Transverse colon (tissue), 4 donors: ENCODE results near the gene DDX39B.

Experiments used
- POLR2A ChIP-seq: fragments of 450-650 bp; IDR thresholded peaks from one replicate; pipeline ENCODE4 v1.6.1; 2016; ENCODE audit warnings: antibody characterized with exemption, mild to moderate bottlenecking, moderate library complexity
- POLR2AphosphoS5 ChIP-seq, 3 donors: sonication (generic); formaldehyde crosslinking; IDR thresholded peaks; one replicate each; pipeline ENCODE4 v1.6.1; 2016; ENCODE audit warnings: antibody characterized with exemption in 3 of 3
- TF ChIP-seq, protein P1 (sequence below), 5 experiments: fragments of 200-600 bp in 3 of 5; fragments of 450-650 bp in 2 of 5; sonication (generic) in 3 of 5; IDR thresholded peaks; 1 replicate in 2 of 5; 2 replicates in 3 of 5; pipeline ENCODE4 v1.5.1; 2016 to 2017; ENCODE audit warnings: antibody characterized with exemption in 5 of 5, inconsistent platforms in 3 of 5, mild to moderate bottlenecking in 2 of 5, moderate library complexity in 1 of 5

DNA sequence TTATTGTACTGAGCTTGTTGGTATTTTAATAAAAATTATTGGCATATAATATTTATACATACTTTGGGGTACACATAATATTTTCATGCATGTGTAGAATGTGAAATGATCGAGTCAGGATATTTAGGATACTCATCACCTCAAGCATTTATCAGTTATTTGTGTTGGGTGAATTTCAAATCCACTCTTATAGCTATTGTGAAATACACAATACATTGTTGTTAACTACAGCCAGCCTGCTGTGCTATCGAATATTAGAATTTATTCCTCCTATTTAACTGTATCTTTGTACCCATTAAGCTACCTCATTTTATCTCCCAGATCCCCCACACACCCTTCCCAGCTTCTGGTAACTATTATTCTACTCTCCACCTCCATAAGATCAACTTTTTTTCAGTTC lies 58.4 kb downstream of the DDX39B start:
- TF ChIP-seq, protein P1, sequence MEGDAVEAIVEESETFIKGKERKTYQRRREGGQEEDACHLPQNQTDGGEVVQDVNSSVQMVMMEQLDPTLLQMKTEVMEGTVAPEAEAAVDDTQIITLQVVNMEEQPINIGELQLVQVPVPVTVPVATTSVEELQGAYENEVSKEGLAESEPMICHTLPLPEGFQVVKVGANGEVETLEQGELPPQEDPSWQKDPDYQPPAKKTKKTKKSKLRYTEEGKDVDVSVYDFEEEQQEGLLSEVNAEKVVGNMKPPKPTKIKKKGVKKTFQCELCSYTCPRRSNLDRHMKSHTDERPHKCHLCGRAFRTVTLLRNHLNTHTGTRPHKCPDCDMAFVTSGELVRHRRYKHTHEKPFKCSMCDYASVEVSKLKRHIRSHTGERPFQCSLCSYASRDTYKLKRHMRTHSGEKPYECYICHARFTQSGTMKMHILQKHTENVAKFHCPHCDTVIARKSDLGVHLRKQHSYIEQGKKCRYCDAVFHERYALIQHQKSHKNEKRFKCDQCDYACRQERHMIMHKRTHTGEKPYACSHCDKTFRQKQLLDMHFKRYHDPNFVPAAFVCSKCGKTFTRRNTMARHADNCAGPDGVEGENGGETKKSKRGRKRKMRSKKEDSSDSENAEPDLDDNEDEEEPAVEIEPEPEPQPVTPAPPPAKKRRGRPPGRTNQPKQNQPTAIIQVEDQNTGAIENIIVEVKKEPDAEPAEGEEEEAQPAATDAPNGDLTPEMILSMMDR (IDR thresholded peaks at IDR 0.05), result no peak
- TF ChIP-seq POLR2A, result no peak
- TF ChIP-seq POLR2AphosphoS5 (IDR thresholded peaks at IDR 0.05), result no peak
